Neutrophil (primary cell): Measurements from ENCODE around the gene RSF1.
"Not testable (repeated sequence)": the region's sequence is repeated elsewhere in the genome, so short reads cannot be mapped to it uniquely, and the experiment has no call there.

Experiments used
- H3K27ac ChIP-seq: fragments of 200-600 bp; sonication (generic); 2 replicates; pipeline ENCODE4 v1.5.1; 2016; ENCODE audit warnings: mild to moderate bottlenecking, moderate library complexity
- H3K27me3 ChIP-seq: fragments of 200-600 bp; sonication (generic); 2 replicates; pipeline ENCODE4 v1.6.0; 2016; ENCODE audit warnings: mild to moderate bottlenecking
- H3K36me3 ChIP-seq: fragments of 200-600 bp; sonication (generic); 2 replicates; pipeline ENCODE4 v1.5.1; 2017
- H3K4me1 ChIP-seq, 2 experiments: fragments of 200-600 bp in 1 of 2; sonication (generic) in 1 of 2; 1 replicate in 1 of 2; 2 replicates in 1 of 2; pipeline versions ENCODE4 v1.5.1 to v1.6.1; 2013 to 2016; ENCODE audit warnings: low read depth in 1 of 2, low read length in 1 of 2, mild to moderate bottlenecking in 1 of 2, moderate library complexity in 1 of 2; ENCODE audit not compliant: control insufficient read depth in 1 of 2, insufficient read depth in 1 of 2
- H3K4me3 ChIP-seq, 2 experiments: fragments of 200-600 bp in 1 of 2; sonication (generic) in 1 of 2; 1 replicate in 1 of 2; 2 replicates in 1 of 2; pipeline ENCODE4 v1.5.1; 2013 to 2016; ENCODE audit warnings: low read depth in 1 of 2, low read length in 1 of 2, mild to moderate bottlenecking in 1 of 2, moderate library complexity in 1 of 2
- H3K9me3 ChIP-seq: fragments of 200-600 bp; sonication (generic); 2 replicates; pipeline ENCODE4 v1.5.1; 2016
- CTCF ChIP-seq: fragments of 200-600 bp; sonication (generic); IDR thresholded peaks from 2 replicates; pipeline ENCODE4 v1.5.1; 2016; ENCODE audit warnings: antibody characterized with exemption

Gene RSF1

GRCh38 chr11:77854838-77855237, 34.3 kb upstream of the RSF1 start:
- no peak for TF ChIP-seq CTCF
- H3K36me3 ChIP-seq, result no peaks in the 10 kb centered on the region

GRCh38 chr11:77851503-77851902, 31.0 kb upstream of the RSF1 start:
- Histone ChIP-seq H3K9me3 (peaks cover 7% of the 10 kb centered on the region), H3K27me3 (no peaks in the 10 kb centered on the region), H3K27ac (no peak overlapping the region), H3K4me1 (no peaks in the 10 kb centered on the region), H3K4me3 (no peak overlapping the region), H3K36me3 (no peaks in the 10 kb centered on the region)
- TF ChIP-seq CTCF, result no peak

More at GRCh38 chr11:77854838-77855237, 34.3 kb upstream of the RSF1 start:
- no peak overlapping the region for H3K27ac ChIP-seq
- H3K4me3 ChIP-seq, result no peak overlapping the region
- no peaks in the 10 kb centered on the region for H3K4me1 ChIP-seq
- H3K27me3 ChIP-seq, result no peaks in the 10 kb centered on the region
- H3K9me3 ChIP-seq, result peaks cover 7% of the 10 kb centered on the region

GRCh38 chr11:77843700-77844099, 23.2 kb upstream of the RSF1 start:
- H3K27ac ChIP-seq, H3K36me3 ChIP-seq, H3K4me3 ChIP-seq, H3K4me1 ChIP-seq, H3K27me3 ChIP-seq, H3K9me3 ChIP-seq: not testable (repeated sequence)

GRCh38 chr11:77842441-77843121, 22.1 kb upstream of the RSF1 start:
- H3K27ac ChIP-seq, result peak overlapping the region; percentile 56
- no peaks in the 10 kb centered on the region for H3K36me3 ChIP-seq
- no peaks in the 10 kb centered on the region for H3K9me3 ChIP-seq
- H3K4me3 ChIP-seq, result no peak overlapping the region
- H3K27me3 ChIP-seq, result no peaks in the 10 kb centered on the region
- peaks cover 0 to 7% of the 10 kb centered on the region in 2 experiments for H3K4me1 ChIP-seq
- no peak for TF ChIP-seq CTCF

- TF ChIP-seq CTCF, result no peak
- no peaks in the 10 kb centered on the region for H3K36me3 ChIP-seq
- H3K9me3 ChIP-seq, result no peaks in the 10 kb centered on the region
- no peaks in the 10 kb centered on the region for H3K27me3 ChIP-seq
- H3K27ac ChIP-seq, result no peak overlapping the region
- H3K4me1 ChIP-seq, result no peaks in the 10 kb centered on the region
- H3K4me3 ChIP-seq, result no peak overlapping the region
Measured at GRCh38 chr11:77833302-77833701, 12.8 kb upstream of the RSF1 start.

- Histone ChIP-seq H3K4me1 (no peaks in the 10 kb centered on the region), H3K4me3 (no peak overlapping the region), H3K9me3 (no peaks in the 10 kb centered on the region), H3K36me3 (no peaks in the 10 kb centered on the region), H3K27me3 (no peaks in the 10 kb centered on the region), H3K27ac (no peak overlapping the region)
- no peak for TF ChIP-seq CTCF
Measured at GRCh38 chr11:77828926-77829325, 8.4 kb upstream of the RSF1 start.
